CD4-positive, alpha-beta T cell treated with Interleukin-10 for 1 hour (primary cell): Measurements from ENCODE around the gene LSM2.

Source experiments
- DNase-seq: peaks from one replicate; pipeline ENCODE4 v3.0.0-alpha.2; 2020

LSM2 gene

GRCh38 chr6:31775633-31776484 is 30.9 kb downstream of the LSM2 start:
- no peak for DNase-seq

- DNase-seq = no peak
Observed at GRCh38 chr6:31775184-31775583, 31.6 kb downstream of the LSM2 start.

- no peak for DNase-seq
Observed at GRCh38 chr6:31771992-31772358, 34.8 kb downstream of the LSM2 start.

GRCh38 chr6:31770860-31771259 is 35.9 kb downstream of the LSM2 start:
- DNase-seq = no peak

- DNase-seq = peak; percentile 87
Observed at GRCh38 chr6:31769684-31770371, 36.9 kb downstream of the LSM2 start.

- no peak for DNase-seq
Observed at GRCh38 chr6:31768363-31769257, 38.2 kb downstream of the LSM2 start.

- DNase-seq = no peak
Observed at GRCh38 chr6:31767096-31767645, 39.6 kb downstream of the LSM2 start.

GRCh38 chr6:31765910-31766794 is 40.6 kb downstream of the LSM2 start:
- no peak for DNase-seq

GRCh38 chr6:31765559-31765909 is 41.2 kb downstream of the LSM2 start:
- DNase-seq = no peak

- DNase-seq = no peak
Observed at GRCh38 chr6:31764198-31764597, 42.6 kb downstream of the LSM2 start.

- DNase-seq = no peak
Observed at GRCh38 chr6:31763619-31763940, 43.2 kb downstream of the LSM2 start.

GRCh38 chr6:31762878-31763618 is 43.7 kb downstream of the LSM2 start:
- no peak for DNase-seq

GRCh38 chr6:31762356-31762755 is 44.4 kb downstream of the LSM2 start, which contains the start of gene SAPCD1:
TSS of gene SAPCD1 (plus strand) at chr6:31762656. CDS start at chr6:31763055, 399 bp downstream.
- DNase-seq = no peak

- DNase-seq = no peak
Observed at GRCh38 chr6:31761343-31761742, 45.4 kb downstream of the LSM2 start.

- no peak for DNase-seq
Observed at GRCh38 chr6:31760790-31761189, 46.0 kb downstream of the LSM2 start.

GRCh38 chr6:31758281-31758680 is 48.5 kb downstream of the LSM2 start:
- DNase-seq = no peak

- DNase-seq = no peak
Observed at GRCh38 chr6:31752739-31753319, 53.9 kb downstream of the LSM2 start.

GRCh38 chr6:31750411-31751022 is 56.2 kb downstream of the LSM2 start:
- DNase-seq = no peak

- DNase-seq = no peak
Observed at GRCh38 chr6:31749301-31750036, 57.3 kb downstream of the LSM2 start.
